HL-60 (cell line): ENCODE measurements around the gene SLC36A1.
A peak's percentile ranks its signal among the peaks of the same experiment; 100 is the strongest.

ENCODE experiments used
- DNase-seq, 2 experiments: peaks; one replicate each; pipeline ENCODE4 v3.0.0-alpha.2; 2010 to 2020; ENCODE audit warnings: low read depth in 1 of 2, low spot score in 1 of 2
- H3K27ac ChIP-seq: fragments of 250-450 bp; sonication (Bioruptor Pico); replicated peaks from 2 replicates; pipeline ENCODE4 v1.5.1; 2020; ENCODE audit warnings: mild to moderate bottlenecking, moderate library complexity
- H3K27me3 ChIP-seq: fragments of 250-450 bp; sonication (Bioruptor Pico); 2 replicates; pipeline ENCODE4 v1.5.1; 2021; ENCODE audit warnings: mild to moderate bottlenecking, moderate library complexity; ENCODE audit not compliant: insufficient read depth, poor library complexity, severe bottlenecking
- H3K4me3 ChIP-seq: replicated peaks from 2 replicates; pipeline ENCODE4 v1.5.1; 2011; ENCODE audit warnings: mild to moderate bottlenecking, control low read depth, low read length; ENCODE audit not compliant: insufficient read depth
- GABPA ChIP-seq: IDR thresholded peaks from 2 replicates; pipeline ENCODE4 v1.6.1; 2012; ENCODE audit warnings: low read depth
- POLR2AphosphoS5 ChIP-seq: IDR thresholded peaks from 2 replicates; pipeline ENCODE4 v1.6.1; 2012; ENCODE audit warnings: low read depth
- SPI1 ChIP-seq: IDR thresholded peaks from 2 replicates; pipeline ENCODE4 v1.6.1; 2012; ENCODE audit warnings: low read depth, mild to moderate bottlenecking, borderline replicate concordance
- TF ChIP-seq, protein P1 (sequence below): IDR thresholded peaks from one replicate; pipeline ENCODE4 v1.5.1; 2011; ENCODE audit warnings: low read length, control low read depth, inconsistent platforms; ENCODE audit not compliant: insufficient read depth
- TF ChIP-seq, protein P2 (sequence below): IDR thresholded peaks from 2 replicates; pipeline ENCODE4 v1.6.1; 2012; ENCODE audit warnings: low read depth; ENCODE audit not compliant: insufficient replicate concordance

SLC36A1 gene

DNA sequence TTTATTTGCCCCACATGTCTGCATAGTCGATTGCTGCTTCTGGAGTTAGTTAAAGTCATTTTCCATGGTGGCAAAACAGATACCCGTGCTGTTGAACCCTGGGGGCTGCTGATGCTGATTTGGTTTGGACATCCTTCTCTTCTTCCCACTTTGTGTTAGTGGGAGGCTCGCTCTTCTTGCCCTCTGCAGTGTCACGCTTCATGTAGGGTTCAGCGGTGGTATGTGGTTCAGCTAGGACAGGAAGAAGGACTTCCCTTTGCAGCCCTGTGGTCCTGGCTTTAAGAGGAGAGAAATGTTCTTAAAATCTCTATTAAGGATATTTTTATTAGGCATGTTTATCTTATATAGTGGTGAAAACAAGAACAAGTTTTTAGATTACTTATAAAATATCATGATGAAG lies 36.2 kb downstream of the SLC36A1 start:
- no peak overlapping the region for H3K4me3 ChIP-seq
- TF ChIP-seq, protein P1, sequence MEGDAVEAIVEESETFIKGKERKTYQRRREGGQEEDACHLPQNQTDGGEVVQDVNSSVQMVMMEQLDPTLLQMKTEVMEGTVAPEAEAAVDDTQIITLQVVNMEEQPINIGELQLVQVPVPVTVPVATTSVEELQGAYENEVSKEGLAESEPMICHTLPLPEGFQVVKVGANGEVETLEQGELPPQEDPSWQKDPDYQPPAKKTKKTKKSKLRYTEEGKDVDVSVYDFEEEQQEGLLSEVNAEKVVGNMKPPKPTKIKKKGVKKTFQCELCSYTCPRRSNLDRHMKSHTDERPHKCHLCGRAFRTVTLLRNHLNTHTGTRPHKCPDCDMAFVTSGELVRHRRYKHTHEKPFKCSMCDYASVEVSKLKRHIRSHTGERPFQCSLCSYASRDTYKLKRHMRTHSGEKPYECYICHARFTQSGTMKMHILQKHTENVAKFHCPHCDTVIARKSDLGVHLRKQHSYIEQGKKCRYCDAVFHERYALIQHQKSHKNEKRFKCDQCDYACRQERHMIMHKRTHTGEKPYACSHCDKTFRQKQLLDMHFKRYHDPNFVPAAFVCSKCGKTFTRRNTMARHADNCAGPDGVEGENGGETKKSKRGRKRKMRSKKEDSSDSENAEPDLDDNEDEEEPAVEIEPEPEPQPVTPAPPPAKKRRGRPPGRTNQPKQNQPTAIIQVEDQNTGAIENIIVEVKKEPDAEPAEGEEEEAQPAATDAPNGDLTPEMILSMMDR: no peak
- TF ChIP-seq, protein P2, sequence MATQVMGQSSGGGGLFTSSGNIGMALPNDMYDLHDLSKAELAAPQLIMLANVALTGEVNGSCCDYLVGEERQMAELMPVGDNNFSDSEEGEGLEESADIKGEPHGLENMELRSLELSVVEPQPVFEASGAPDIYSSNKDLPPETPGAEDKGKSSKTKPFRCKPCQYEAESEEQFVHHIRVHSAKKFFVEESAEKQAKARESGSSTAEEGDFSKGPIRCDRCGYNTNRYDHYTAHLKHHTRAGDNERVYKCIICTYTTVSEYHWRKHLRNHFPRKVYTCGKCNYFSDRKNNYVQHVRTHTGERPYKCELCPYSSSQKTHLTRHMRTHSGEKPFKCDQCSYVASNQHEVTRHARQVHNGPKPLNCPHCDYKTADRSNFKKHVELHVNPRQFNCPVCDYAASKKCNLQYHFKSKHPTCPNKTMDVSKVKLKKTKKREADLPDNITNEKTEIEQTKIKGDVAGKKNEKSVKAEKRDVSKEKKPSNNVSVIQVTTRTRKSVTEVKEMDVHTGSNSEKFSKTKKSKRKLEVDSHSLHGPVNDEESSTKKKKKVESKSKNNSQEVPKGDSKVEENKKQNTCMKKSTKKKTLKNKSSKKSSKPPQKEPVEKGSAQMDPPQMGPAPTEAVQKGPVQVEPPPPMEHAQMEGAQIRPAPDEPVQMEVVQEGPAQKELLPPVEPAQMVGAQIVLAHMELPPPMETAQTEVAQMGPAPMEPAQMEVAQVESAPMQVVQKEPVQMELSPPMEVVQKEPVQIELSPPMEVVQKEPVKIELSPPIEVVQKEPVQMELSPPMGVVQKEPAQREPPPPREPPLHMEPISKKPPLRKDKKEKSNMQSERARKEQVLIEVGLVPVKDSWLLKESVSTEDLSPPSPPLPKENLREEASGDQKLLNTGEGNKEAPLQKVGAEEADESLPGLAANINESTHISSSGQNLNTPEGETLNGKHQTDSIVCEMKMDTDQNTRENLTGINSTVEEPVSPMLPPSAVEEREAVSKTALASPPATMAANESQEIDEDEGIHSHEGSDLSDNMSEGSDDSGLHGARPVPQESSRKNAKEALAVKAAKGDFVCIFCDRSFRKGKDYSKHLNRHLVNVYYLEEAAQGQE: no peak
- TF ChIP-seq POLR2AphosphoS5: no peak; the same call in 1 of the 2 replicates
- TF ChIP-seq GABPA: no peak
- peak; percentile 76; the same call in 1 of the 2 replicates for TF ChIP-seq SPI1
- H3K27me3 ChIP-seq: no peaks in the 10 kb centered on the region
- DNase-seq: peak; percentile 58 to 89
- peak overlapping the region; percentile 94 for H3K27ac ChIP-seq

DNA sequence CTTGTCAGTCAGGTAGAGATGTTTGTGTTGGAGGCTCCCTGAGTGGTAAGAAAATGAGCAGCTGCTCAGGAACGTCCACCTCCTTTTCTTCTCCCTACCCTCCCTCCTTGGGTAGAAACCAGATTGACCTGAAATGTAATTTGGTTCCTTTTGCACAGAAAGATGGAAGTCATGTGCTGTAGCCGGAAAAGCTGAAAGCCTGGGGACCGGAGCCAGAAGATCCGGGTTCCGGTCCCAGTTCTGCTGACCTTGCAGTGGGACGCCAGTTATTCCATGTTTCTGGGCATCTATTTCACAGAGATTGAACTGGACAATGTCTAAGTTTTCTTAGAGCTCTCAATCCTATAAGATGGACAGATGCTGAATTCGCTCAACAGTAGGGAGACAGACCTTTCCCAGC lies 40.1 kb downstream of the SLC36A1 start:
- Histone ChIP-seq H3K27me3 (no peaks in the 10 kb centered on the region), H3K27ac (no peak overlapping the region), H3K4me3 (no peak overlapping the region)
- TF ChIP-seq, protein P2: no peak
- TF ChIP-seq GABPA (no peak), POLR2AphosphoS5 (no peak), SPI1 (no peak)
- TF ChIP-seq, protein P1: no peak
- DNase-seq: no peak

DNA sequence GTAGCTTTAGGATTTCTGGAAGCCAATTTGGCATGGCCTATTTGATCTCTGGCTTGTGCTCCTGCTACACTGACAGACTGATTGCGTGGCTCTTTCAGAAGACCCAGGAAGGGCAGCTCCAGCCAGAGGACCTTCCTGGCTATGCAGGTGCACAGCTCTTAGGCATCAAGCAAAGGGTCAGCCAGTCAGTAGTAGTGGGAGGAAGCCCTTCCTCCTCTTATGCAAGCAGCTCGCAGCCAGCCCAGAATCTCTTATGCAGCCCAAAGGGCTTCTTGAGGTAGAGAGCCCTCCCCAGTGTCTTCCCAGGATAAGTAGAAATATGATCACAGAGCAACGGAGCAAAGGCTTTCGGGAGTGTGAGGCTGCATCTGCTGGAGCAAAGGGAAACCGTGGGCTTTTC lies 43.2 kb downstream of the SLC36A1 start:
- Histone ChIP-seq H3K27me3 (no peaks in the 10 kb centered on the region), H3K4me3 (no peak overlapping the region), H3K27ac (no peak overlapping the region)
- no peak for TF ChIP-seq GABPA
- no peak for TF ChIP-seq POLR2AphosphoS5
- TF ChIP-seq, protein P2: no peak
- TF ChIP-seq, protein P1: no peak
- DNase-seq: no peak
